ENCODE measurements around the gene FAM118A.
"Not testable (repeated sequence)": the region's sequence is repeated elsewhere in the genome, so short reads cannot be mapped to it uniquely, and the experiment has no call there.

FAM118A gene

DNA sequence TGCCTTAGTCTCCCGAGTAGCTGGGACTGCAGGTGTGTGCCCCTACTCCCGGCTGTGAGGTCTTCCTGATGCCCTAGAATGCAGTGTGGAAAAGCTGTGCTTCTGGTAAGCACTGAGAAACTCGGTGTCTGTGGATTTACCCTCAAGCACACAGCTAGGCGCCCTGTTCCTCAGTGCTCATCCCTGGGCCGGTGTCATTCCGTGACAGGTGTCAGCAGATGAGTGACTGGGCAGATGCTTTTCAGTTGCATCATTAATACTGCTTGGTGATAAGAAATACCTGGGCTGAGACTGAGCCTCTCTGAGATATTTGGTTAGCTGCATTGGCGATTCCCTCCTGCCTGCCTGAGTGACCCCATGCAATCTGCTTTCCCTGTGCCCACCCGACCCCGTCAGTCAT is 21.8 kb downstream of the FAM118A start:
- no peak for DNase-seq (ENCODE audit: low read depth)

DNA sequence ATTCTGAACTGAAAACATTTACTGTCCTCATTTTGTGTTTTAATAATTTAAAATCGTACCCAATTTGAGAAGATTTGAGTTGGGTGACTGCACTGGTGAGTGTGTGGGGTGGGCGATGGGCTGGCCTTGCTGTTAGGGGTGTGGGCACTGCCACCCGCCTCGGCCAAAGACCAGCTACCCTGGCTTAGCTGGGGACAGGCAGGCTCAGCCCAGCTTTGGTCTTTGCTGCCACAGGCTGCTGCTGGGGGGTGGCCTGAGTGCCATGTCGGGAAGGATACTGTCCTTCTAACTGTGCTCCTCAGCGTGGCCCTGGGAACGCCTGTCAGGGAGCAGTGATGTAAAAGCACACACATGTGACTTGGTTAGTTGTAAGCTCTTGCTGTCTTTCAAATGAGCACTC is 22.3 kb downstream of the FAM118A start:
- no peak for DNase-seq (ENCODE audit: low read depth)

DNA sequence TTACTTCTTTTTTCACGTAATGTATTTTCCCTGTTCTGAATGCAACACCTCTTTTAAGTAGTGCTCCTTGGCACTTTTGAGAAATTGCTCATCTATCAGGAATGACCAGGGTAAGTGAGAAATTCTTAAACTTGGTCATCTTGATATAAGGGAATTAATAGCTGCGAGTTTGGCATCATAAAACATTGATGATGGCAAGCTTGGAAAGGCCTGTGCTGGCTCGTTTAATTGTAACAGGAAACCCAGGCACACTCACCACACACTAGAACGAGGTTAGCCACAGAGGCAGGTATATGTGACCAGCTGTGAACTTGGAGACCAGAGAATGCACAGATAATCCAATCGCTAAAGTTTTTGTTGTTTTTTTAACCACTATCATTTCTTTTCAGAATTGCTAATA is 24.3 kb downstream of the FAM118A start:
- no peak for DNase-seq (ENCODE audit: low read depth)

DNA sequence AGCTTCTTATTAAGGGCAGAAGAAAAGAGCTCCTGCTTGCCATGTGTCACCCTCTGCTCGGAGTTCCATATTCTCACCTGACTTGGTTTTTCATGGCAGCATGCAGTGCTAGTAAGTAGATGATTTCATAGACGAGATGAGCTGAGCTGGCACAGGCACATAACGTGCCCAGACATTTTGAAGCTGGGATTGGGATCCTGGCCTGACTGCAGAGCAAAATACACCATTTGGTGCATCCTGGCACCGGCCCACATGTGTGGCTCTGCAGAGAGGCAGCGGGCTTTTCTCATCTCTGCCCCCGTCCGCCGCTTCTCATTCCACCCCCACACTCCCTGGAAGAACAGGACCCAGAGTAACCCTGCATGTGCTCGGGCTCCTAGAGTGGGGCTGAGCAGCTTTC is 24.8 kb downstream of the FAM118A start:
- DNase-seq (ENCODE audit: low read depth): no peak

DNA sequence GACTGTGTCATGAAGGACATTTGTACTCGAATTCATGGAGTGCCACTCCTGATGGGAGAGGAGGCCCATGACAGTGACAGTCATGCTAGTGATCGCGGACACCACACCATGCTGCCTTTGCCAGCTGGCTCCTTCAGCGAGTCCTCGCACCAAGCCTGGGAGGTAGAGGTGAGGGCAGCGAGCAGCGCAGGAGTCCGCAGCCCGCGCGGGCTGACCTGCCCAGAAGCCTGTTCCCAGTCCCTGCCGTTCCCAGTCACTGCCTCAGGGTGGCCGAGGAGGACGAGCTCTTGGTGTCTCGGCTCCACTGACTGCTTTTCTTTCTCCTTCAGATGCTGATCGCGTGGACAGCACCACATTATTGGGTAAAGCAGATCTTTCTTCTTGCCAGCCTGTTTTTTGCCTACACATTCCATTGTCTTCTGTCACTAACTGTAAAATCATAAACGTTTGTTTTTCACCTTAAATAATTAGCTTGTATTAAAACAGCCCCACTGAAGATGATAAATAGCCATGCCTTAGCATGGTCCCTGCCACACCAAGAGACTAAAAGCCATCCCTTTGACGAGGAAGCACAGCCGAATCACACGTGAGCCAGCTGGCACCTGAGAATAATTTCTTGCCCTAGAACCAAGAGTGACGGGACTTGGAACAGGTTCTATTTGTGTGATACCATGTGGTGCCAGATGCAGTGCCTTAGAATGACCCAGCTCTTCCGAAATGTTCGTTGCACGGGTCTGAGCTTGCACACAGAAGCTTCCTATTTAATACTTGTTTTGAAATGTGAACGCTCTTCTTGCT is 25.5 kb downstream of the FAM118A start:
- no peak for DNase-seq (ENCODE audit: low read depth)

DNA sequence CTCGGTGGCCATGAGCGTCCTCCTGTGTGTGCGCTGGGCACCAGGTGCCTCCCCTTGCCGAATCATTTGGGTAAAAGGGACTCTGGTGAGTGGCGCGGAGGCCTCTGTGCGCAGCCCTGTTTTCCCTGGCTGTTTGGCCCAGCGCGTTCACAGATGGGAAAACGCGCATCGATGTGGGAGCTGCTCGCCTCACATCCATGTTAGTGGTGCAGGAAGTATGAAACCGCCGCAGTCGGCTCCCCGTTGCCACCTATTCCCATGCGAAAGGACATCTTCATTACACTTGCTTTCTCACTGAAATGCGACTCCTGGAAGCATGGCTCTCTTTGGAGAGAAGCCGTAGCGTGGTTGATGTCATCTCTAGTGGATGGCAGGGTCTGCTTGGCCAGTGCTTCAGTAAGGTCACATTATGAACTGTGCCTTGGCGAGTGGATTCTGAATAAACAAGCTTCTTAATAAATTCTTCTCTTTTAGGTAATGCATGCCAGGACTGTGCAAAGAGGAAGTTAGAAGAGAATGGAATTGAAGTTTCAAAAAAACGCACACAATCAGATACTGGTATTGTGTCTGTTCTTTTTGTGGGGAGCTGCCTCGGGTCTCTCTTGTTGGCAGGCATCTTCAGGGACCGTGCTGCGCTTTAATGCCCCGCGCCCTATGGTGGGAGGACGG is 26.3 kb downstream of the FAM118A start:
- DNase-seq (ENCODE audit: low read depth): no peak

DNA sequence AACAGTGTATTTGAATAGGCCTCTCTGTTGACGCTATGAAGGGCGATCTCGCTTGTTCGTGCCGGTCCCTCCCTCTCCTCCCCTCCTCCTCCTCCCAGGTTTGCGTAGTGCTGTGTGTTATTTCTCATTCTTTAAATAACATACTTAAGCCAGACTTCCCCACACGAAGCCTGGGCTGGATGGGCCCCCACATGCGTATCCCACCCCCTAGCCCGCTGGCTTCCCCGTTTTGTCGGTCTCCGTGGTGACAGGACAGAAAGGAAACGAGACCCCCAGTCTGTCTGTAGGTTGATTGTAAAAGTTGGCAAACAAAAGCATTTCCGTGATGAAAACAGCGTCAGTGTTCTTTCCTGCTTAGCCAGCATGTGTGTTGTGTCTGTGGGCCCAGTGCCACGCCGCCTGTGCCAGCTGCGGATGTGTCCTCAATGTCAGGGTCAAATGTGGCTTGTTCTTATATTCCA is 27.3 kb downstream of the FAM118A start:
- DNase-seq (ENCODE audit: low read depth): no peak

DNA sequence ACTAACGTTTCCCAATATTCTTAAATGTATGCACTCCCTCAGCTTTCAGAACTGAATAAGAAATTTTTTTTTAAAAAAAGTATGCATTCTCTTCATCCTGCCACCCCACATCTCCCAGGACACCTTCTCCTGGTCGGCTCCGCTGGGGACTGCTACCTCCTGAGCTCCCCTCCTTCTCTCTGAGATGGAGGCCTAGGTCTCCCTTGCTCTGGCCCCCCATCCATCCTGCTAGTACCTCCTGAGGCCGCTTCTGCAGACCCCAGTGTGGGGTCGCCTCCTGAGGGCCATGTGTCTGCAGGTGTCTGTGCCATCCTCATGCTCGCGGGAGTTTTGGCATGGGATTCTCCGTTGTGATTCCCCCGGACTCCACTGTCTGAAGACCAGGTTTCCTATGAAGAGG is 27.8 kb downstream of the FAM118A start:
- DNase-seq (ENCODE audit: low read depth): no peak

DNA sequence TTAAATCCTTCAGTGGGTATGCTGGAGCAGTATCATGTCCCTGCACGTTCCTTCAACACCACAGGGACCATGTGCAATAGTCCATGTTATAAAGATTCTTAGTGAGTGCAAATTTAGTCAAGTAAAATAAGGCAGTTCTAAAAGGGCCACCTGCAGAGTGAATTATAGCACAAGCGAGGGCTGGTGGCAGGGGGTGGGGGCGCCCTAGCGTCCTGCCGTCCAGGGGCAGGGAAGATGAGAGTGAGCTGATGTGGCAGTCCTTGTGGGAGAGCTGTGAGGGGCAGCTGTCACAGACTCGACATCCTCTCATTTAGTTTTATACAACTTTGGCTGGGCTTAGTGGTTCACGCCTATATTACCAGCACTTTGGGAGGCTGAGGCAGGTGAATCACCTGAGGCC is 29.1 kb downstream of the FAM118A start:
- no peak for DNase-seq (ENCODE audit: low read depth)

DNA sequence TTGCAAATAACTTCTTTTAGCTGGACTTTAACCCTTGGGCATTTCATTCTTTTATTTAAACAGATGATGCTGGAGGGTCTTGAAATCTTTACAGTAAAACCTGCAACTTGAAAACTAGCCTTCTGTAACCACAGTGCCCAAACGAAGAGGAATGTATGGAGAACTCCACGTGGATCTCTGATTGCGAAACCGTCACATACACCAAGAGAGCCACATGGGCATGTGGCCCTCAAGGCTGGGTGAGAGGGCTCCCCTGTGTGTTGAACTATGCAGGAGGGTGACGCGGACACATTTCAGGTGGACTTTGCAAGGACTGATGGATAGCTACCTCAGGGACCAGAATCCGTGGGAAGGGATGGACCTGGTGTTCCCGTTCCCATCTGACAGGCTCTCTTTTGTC is 30.6 kb downstream of the FAM118A start:
- DNase-seq (ENCODE audit: low read depth): no peak

DNA sequence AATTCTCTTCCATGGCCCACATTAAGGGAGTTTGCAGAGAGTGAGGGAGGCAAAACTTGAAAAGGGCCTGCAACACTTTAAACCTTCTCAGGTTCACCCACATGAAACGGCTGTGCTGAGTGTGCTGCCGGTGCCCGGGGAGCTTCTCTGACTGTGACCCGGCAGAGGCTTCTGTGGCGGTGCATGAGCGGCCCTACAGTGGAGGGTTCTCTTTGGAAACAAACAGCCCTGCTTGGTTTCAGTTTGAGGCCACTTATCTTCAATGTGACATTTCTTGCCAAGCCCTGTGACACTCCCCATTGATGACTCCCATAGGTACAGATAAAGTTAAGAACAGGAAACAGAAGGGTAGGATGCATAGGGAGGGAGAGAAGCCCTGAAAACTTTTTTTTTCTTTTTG is 31.8 kb downstream of the FAM118A start:
- DNase-seq (ENCODE audit: low read depth): no peak

DNA sequence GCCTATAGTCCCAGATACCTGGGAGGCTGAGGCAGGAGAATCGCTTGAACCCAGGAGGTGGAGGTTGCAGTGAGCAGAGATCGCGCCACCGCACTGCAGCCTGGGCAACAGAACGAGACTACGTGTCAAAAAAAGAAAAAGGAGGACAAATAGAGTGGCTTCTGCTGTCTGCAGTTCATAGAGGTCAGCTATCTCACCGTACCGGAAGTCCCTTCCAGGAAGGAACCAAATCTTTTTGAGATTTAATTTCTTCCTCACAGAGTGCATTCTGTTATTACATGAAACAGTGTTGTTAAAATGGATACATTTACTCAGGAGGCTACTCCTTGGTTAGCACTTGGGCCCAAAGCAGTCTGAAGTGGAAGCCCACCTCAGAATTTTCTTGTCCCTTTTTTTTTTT is 33.4 kb downstream of the FAM118A start:
- DNase-seq (ENCODE audit: low read depth): no peak

DNA sequence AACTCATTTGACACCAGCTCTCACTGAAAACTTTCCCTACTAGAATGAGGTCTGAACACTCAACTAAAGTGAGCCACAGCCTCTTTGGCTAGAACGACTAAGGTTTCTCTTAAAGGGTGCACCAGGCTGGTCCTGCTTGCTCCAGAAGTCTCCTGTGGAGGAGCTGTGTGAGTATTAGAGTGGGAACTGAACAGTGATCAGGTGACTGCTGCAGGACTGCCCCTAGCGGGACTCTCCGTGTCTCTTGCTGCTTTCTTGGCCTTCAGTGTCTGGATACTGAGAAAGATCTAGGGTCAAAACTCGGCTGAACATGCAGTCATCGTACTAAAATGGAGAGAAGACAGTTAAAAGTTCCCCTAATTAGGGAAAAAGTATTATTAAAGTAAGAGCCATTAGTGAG is 34.6 kb downstream of the FAM118A start:
- no peak for DNase-seq (ENCODE audit: low read depth)

DNA sequence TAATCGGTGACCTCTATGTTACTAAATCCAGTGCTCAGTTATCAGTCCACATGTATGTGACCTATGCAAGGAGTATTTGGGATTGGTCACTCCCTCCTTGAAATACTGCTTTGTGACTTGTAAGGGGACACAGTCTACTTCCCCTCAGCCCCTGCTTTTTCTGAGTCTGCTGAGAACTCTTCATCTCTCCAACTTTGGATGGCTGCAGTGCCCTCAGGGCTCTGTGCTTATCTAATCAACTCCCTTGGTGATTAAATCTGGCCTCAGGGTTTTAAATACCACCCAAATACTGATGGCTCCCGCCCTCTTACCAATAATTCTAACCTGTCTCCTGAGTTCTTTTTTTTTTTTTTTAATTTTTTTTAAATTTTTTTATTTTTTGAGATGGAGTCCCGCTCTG is 40.2 kb downstream of the FAM118A start:
- DNase-seq (ENCODE audit: low read depth): no peak

DNA sequence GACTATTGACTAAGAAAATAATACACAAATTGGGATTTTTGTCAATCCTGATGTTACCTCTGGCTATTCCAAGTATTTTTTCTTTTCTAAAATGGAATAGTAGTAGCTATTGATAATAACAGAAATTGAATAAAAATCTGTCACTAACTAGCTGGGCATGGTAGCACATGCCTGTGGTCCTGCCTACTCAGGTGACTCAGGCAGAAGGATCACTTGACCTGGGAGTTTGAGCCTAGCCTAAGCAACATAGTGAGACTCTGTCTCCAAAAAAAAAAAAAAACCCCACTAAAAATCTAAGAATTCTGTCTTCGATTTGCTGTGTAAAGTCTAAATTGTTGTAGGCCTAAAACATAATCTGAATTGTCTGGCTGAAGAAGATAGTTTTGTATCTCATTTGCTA is 42.2 kb downstream of the FAM118A start:
- DNase-seq (ENCODE audit: low read depth): no peak

DNA sequence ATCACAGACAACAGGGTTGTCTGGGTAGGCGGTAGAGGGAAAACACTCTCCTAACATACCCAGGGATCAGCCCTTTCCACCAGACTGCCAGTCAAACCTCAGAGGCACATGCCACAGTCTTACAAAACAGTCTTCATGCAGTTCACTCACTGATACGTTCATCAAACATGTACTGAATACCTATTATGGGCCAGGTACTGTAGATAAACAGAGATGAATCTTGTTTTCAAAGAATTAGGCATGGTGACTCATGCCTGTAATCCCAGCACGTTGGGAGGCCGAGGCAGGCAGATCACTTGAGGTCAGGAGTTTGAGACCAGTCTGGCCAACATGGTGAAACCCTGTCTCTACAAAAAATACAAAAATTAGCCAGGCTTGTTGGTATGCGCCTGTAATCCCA is 43.0 kb downstream of the FAM118A start:
- not testable (repeated sequence) for DNase-seq (ENCODE audit: low read depth)

DNA sequence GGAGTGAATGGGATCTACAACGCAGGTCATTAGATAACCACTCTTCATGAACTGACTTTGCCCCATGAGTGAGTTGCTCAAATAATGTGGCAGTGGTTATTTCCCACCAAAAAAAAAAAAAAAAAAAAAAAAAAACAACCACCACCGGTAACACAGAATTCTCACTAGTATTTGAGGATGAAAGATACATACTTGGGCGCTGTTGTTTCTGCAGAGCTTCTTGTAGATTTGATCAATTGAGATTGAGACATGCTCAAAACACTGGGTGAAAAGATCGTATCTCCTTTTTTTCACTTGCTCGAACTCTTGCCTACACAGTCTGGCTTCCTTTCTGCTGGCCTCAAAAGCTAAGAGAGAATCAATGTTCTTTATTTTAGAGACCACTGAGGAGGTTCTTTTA is 44.1 kb downstream of the FAM118A start:
- no peak for DNase-seq (ENCODE audit: low read depth)

DNA sequence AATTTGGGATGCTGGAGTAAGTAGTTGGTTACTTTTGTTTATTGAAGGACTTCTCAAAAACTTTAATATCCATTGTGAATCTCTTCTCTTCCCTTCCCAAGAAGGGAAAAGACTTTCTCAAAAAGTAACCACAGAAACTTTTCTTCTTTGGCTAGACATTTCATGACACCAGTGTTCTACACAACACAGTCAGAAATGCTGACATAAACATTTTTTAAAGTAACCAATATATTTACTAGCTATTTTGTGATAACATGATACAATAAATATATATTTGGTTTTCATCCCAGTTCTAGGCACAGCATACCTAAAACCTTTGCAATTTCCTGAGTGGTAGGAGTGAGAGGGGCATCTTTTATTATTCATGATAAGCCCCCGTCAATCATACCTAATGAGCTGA is 47.8 kb downstream of the FAM118A start:
- no peak for DNase-seq (ENCODE audit: low read depth)

DNA sequence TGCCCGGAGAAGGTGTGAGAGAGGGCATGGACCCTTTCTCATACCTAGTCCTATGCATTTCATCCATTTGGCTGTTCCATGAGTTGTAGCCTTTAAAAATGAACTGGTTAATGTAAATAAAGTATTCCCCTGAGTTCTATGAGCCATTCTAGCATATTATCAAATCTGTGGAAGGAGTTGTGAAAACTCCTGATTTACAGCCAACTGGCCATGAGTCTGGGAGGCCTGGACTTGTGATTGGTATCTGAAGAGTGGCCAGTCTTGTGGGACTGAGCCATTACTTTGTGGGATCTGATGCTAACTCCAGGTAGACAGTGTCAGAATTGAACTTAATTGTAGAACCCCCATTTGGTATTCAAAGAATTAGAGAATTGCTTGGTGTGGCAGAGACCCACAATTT is 48.4 kb downstream of the FAM118A start:
- DNase-seq (ENCODE audit: low read depth): no peak

DNA sequence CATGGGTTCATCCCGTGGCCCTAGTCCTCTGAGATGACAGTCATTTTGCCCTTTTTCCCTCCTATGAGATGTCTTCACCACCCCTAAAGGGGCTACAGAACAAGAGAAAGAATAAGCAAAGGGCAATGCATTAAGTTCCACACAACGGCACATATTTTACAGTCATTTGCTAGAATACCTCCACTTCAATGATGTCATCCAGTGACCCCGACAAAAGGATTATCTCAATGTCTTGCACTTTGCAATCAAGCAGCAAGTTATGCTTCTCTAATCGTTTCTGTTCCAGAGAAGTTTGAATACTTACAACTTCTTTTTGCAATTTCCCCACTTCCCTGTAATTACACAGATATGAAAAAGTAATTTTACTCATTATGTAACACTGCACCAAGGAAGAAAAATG is 49.9 kb downstream of the FAM118A start:
- no peak for DNase-seq (ENCODE audit: low read depth)

DNA sequence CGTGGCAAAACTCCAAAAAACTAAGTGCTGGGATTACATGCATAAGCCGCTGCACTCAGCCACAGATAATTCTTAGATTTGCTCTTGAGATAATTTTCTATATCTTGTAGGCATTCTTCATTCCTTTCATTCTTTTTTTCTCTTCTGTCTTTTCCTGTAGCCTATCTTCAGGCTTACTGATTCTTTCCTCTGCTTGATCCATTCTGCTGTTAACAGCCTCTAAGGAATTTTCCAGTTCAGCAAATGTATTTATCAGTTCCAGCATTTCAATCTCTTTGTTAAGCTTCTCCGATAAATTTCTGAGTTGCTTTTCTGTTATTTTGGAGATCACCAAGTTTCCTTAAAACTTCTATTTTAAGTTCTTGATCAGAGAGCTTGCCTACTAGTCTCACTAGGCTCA is 57.0 kb downstream of the FAM118A start:
- no peak for DNase-seq (ENCODE audit: low read depth)

DNA sequence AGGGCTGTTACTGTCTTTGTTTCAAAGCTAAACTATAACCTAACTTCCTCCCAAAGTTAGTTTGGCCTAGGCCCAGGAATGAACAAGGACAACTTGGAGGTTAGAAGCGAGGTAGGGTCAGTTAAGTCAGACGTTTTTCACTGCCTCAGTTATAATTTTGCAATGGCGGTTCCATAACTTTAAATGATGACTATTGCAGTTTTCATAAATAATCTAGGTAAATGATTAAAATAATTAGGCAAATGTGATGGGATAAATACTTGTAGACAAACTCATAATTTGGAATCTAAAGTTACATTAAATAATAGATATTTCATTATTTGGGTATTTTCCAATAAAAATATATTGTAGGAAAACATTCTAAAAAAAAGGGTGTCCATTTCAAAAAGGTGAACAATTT is 63.9 kb downstream of the FAM118A start:
- DNase-seq (ENCODE audit: low read depth): not testable (repeated sequence)

DNA sequence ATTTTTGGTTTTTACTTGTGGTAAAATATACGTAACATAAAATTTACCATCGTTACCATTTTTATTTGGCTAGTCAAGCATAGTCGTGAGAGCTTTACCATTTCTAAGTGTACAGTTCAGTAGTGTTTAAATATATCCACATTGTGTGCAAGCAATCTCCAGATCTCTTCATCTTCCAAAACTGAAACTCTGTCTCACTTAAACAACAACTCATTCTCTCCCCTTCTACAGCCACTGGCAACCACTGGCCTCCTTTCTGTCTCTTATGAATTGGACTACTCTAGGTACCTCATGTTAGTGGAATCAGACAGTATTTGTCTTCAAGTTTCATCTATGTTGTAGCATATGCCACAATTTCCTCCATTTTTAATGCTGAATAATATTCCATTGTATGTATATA is 66.3 kb downstream of the FAM118A start:
- DNase-seq (ENCODE audit: low read depth): no peak

DNA sequence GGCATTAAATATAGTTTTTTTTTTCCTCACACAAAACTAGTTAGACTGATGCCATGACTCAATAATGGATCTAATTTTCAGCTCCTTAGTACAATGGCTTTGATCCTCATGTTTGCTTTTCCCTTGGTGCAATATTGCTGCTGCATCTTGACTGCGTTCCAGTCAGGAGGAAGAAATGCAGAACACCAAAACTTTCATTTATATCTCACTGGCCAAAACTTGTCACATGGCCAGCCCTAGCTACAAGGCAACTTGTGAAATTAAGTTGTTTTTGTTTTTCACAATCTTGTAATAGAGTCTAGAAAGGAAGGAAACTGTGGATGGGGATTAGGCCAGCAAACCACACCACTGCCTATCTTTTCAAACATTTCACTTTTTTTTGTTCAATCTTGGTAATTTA is 67.0 kb downstream of the FAM118A start:
- DNase-seq (ENCODE audit: low read depth): no peak
